Dendritic cell treated with granulocyte-macrophage colony-stimulating factor and Interleukin-4, amounts not matched to agents 40 ng/mL and 50 ng/mL, for 4 days (primary cell): ENCODE results near the gene EDIL3.

ENCODE experiments used
- H3K27ac Mint-ChIP-seq: one replicate; pipeline ENCODE4 v1.8.0; 2022; ENCODE audit warnings: mild to moderate bottlenecking, mixed read lengths
- H3K27me3 Mint-ChIP-seq: one replicate; pipeline ENCODE4 v1.8.0; 2022; ENCODE audit warnings: mild to moderate bottlenecking, mixed read lengths
- H3K36me3 Mint-ChIP-seq: one replicate; pipeline ENCODE4 v1.8.0; 2022; ENCODE audit warnings: low read depth, mixed read lengths
- H3K4me1 Mint-ChIP-seq: one replicate; pipeline ENCODE4 v1.8.0; 2022; ENCODE audit warnings: low read depth, mixed read lengths
- H3K4me3 Mint-ChIP-seq: one replicate; pipeline ENCODE4 v1.8.0; 2022; ENCODE audit warnings: mild to moderate bottlenecking, moderate library complexity, mixed read lengths
- H3K9me3 Mint-ChIP-seq: one replicate; pipeline ENCODE4 v1.8.0; 2022; ENCODE audit warnings: mixed read lengths
- intact Hi-C: fragments of 100-400 bp; cut with micrococcal nuclease; formaldehyde crosslinking; loops from one replicate; pipeline ENCODE4 v1.15.0; 2022

Gene EDIL3

GRCh38 chr5:84251503-84251902 lies 133.2 kb downstream of the EDIL3 start:
- intact Hi-C loops, result no loop called here
- no peak overlapping the region for H3K4me3 Mint-ChIP-seq
- H3K9me3 Mint-ChIP-seq, result no peaks in the 10 kb centered on the region
- peaks cover 5% of the 10 kb centered on the region for H3K4me1 Mint-ChIP-seq
- H3K27me3 Mint-ChIP-seq, result peaks cover 3% of the 10 kb centered on the region
- H3K36me3 Mint-ChIP-seq, result no peaks in the 10 kb centered on the region
- no peak overlapping the region for H3K27ac Mint-ChIP-seq

DNA sequence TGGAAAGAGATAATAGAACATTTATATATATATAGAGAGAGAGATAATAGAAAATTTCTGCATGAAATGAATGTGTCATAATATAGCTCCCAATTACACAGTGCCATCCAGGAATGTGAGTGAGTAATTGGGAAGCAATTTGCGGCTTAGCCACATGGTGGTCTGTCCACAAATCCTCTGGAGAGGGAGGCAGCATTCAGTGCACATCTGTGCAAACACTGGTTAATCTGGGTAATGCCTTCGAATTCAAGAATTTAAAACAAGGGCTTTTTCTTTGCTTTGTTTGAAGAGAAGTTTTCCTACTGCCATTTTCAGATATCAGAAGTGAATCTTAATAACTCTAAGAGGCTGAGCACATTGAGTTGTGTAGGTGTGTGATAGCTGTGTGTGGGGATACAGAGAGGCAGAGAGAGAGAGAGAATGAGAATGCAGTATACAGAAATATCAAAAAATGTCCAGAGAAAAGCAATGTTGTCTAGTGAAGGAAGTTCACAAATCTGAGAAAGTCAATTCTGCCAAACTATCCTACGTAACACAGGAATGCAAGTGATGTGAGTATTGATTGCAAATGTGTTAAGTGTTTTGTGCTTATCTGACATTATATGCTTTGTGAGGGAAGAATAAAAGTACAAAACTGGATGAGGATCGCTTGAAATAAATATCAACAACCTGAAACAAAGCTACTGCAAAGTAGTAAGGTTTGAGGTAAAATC lies 134.6 kb downstream of the EDIL3 start:
- H3K4me3 Mint-ChIP-seq, result no peak overlapping the region
- H3K27me3 Mint-ChIP-seq, result peaks cover 3% of the 10 kb centered on the region
- H3K4me1 Mint-ChIP-seq, result peaks cover 5% of the 10 kb centered on the region
- H3K36me3 Mint-ChIP-seq, result no peaks in the 10 kb centered on the region
- intact Hi-C loops, result no loop called here
- H3K9me3 Mint-ChIP-seq, result no peaks in the 10 kb centered on the region
- no peak overlapping the region for H3K27ac Mint-ChIP-seq

DNA sequence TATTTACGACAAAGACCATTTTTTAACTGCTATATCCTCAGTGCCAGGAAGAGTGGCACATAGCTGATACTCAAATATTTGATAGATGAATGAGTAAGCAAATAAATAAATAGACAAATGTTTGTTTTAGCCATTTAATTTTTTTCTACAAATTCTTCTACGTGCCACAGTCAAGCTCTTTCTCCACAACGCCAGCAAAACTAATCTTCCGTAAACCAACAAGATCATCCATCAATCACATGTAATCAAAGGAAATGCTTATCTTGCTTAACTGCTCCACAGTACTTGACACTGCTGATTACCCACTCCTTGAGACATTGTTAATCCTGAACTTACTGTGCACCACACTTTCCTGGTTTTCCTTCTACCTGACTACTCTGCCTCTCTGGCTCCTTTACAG lies 136.7 kb downstream of the EDIL3 start:
- no peak overlapping the region for H3K4me3 Mint-ChIP-seq
- H3K9me3 Mint-ChIP-seq, result no peaks in the 10 kb centered on the region
- peaks cover 3% of the 10 kb centered on the region for H3K27me3 Mint-ChIP-seq
- H3K36me3 Mint-ChIP-seq, result no peaks in the 10 kb centered on the region
- no peak overlapping the region for H3K27ac Mint-ChIP-seq
- no peaks in the 10 kb centered on the region for H3K4me1 Mint-ChIP-seq
- intact Hi-C loops, result no loop called here

GRCh38 chr5:84242286-84242685 lies 142.4 kb downstream of the EDIL3 start:
- intact Hi-C loops, result no loop called here
- H3K36me3 Mint-ChIP-seq, result no peaks in the 10 kb centered on the region
- no peaks in the 10 kb centered on the region for H3K4me1 Mint-ChIP-seq
- no peak overlapping the region for H3K4me3 Mint-ChIP-seq
- H3K27ac Mint-ChIP-seq, result no peak overlapping the region
- no peaks in the 10 kb centered on the region for H3K27me3 Mint-ChIP-seq
- H3K9me3 Mint-ChIP-seq, result no peaks in the 10 kb centered on the region

DNA sequence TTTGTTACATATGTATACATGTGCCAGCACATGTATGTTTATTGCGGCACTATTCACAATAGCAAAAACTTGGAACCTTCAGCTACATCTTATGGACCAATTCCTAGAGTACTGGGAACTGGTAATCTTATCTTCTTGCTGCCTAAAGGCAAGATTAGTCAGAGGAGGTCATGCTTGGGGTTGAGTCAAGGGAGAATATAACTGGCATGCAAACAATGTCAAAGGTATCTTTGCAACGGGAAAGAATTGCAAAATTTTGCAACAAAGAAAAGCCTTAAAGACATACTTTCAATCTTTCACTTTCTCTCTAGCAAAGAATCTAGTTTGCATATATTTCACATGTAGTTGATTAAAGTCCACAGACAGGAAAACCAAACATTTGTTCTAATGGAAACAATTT lies 145.2 kb downstream of the EDIL3 start:
- H3K36me3 Mint-ChIP-seq, result no peaks in the 10 kb centered on the region
- no peaks in the 10 kb centered on the region for H3K4me1 Mint-ChIP-seq
- no peaks in the 10 kb centered on the region for H3K27me3 Mint-ChIP-seq
- intact Hi-C loops, result no loop called here
- no peaks in the 10 kb centered on the region for H3K9me3 Mint-ChIP-seq
- H3K27ac Mint-ChIP-seq, result no peak overlapping the region
- H3K4me3 Mint-ChIP-seq, result no peak overlapping the region

- intact Hi-C loops, result no loop called here
- Mint-ChIP-seq H3K4me3 (no peak overlapping the region), H3K27me3 (no peaks in the 10 kb centered on the region), H3K4me1 (no peaks in the 10 kb centered on the region), H3K27ac (no peak overlapping the region), H3K9me3 (no peaks in the 10 kb centered on the region), H3K36me3 (no peaks in the 10 kb centered on the region)
Observed at GRCh38 chr5:84237126-84237525, 147.6 kb downstream of the EDIL3 start.

DNA sequence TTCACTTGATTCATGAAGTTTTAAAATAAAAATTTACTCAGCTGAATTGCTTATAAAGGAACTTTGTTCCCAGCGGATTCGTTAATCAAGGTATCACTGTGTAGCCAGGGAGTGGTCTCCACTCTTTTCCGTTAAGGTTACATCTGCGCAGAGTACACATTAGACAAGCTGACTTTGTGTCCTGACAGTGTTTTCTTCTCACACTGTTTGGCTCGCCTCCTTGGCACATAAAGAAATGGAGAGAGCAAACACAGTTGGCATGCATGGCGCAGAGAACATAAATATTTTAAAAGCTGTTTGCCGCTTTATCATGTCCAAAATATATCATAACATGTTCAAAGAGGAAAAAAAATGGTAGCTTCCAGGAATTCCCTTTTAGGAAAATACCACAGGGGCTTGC lies 153.2 kb downstream of the EDIL3 start:
- intact Hi-C loops, result no loop called here
- H3K36me3 Mint-ChIP-seq, result no peaks in the 10 kb centered on the region
- H3K4me3 Mint-ChIP-seq, result no peak overlapping the region
- H3K4me1 Mint-ChIP-seq, result no peaks in the 10 kb centered on the region
- no peak overlapping the region for H3K27ac Mint-ChIP-seq
- H3K9me3 Mint-ChIP-seq, result no peaks in the 10 kb centered on the region
- H3K27me3 Mint-ChIP-seq, result no peaks in the 10 kb centered on the region

DNA sequence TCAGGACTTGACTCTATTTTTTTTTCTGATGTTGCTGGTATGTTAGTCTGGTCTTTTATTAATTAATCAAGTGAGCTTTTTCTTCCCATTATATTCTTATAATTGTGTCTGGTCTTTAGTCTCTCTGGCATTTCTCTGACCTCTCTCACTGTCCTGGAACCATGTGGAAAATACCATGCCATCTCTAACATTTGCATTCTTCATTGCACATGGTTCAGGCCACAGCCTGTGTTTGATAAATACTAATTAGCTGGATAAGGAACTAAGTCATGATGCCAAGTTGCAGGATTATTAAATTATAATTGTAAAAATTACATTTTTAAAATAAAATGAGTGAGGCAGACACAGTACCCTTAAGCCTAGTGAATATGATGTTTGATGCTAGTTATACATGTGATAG lies 155.6 kb downstream of the EDIL3 start:
- no peak overlapping the region for H3K27ac Mint-ChIP-seq
- no peaks in the 10 kb centered on the region for H3K4me1 Mint-ChIP-seq
- no peaks in the 10 kb centered on the region for H3K9me3 Mint-ChIP-seq
- no peaks in the 10 kb centered on the region for H3K27me3 Mint-ChIP-seq
- H3K36me3 Mint-ChIP-seq, result no peaks in the 10 kb centered on the region
- intact Hi-C loops, result no loop called here
- no peak overlapping the region for H3K4me3 Mint-ChIP-seq

DNA sequence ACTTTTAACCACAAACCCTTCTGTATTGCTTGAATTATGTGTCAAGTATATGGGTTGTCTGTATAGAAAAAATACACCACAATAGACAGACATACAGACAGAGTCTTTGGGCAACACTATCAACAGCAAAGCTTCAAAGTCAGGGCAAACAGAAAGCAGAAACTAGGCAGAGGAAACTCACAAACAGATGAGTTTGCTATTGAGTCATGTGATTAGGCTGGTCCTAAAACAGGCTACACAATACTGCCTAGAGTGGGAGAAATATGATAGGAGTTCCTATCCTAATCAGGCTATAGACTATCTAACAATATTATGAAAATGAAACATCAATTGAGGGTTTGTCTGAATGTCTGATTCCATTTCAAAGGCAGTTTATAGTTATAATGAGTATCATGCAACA lies 156.4 kb downstream of the EDIL3 start:
- no peaks in the 10 kb centered on the region for H3K4me1 Mint-ChIP-seq
- intact Hi-C loops, result no loop called here
- no peaks in the 10 kb centered on the region for H3K36me3 Mint-ChIP-seq
- no peak overlapping the region for H3K4me3 Mint-ChIP-seq
- no peak overlapping the region for H3K27ac Mint-ChIP-seq
- no peaks in the 10 kb centered on the region for H3K27me3 Mint-ChIP-seq
- no peaks in the 10 kb centered on the region for H3K9me3 Mint-ChIP-seq

DNA sequence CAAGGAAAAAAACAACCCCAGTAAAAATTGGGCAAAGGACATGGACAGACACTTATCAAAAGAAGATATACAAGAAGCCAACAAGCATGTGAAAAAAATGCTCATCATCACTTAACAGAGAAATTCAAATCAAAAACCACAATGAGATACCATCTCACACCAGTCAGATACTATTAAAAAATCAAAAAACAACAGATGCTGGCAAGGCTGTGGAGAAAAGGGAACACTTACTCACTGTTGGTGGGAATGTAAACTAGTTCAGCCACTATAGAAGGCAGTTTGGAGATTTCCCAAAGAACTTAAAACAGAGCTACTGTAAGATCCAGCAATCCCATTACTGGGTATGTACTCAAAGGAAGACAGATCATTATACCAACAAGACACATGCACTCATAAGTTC lies 157.4 kb downstream of the EDIL3 start:
- intact Hi-C loops, result no loop called here
- Mint-ChIP-seq H3K27ac (no peak overlapping the region), H3K27me3 (no peaks in the 10 kb centered on the region), H3K4me1 (no peaks in the 10 kb centered on the region), H3K9me3 (no peaks in the 10 kb centered on the region), H3K4me3 (no peak overlapping the region), H3K36me3 (no peaks in the 10 kb centered on the region)

GRCh38 chr5:84218546-84218945 lies 166.1 kb downstream of the EDIL3 start:
- intact Hi-C loops, result no loop called here
- Mint-ChIP-seq H3K4me1 (no peaks in the 10 kb centered on the region), H3K27me3 (no peaks in the 10 kb centered on the region), H3K36me3 (no peaks in the 10 kb centered on the region), H3K9me3 (no peaks in the 10 kb centered on the region), H3K27ac (no peak overlapping the region), H3K4me3 (no peak overlapping the region)

- Mint-ChIP-seq H3K4me1 (no peaks in the 10 kb centered on the region), H3K27me3 (no peaks in the 10 kb centered on the region), H3K36me3 (no peaks in the 10 kb centered on the region), H3K4me3 (no peak overlapping the region), H3K9me3 (no peaks in the 10 kb centered on the region), H3K27ac (no peak overlapping the region)
- intact Hi-C loops, result no loop called here
Observed at GRCh38 chr5:84215521-84215920, 169.2 kb downstream of the EDIL3 start.

DNA sequence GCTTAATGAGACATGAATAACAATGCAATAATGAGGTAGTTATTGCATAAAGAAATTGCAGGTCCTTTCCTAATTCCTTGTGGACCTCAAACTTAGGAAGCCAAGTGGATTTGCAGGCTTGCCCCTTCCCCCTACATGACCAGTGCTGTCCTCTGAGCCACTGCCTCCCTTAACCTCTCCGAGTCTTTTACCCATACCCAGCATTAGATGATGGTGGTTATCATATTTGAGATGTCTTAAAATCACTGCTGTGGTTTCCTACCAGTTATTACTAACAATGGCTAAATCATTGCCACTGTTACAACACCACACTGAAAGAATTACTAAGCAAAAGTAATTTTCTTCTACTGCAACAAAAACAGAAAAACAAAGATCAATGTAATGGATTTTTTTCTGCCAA lies 170.8 kb downstream of the EDIL3 start:
- Mint-ChIP-seq H3K4me3 (no peak overlapping the region), H3K36me3 (no peaks in the 10 kb centered on the region), H3K9me3 (no peaks in the 10 kb centered on the region), H3K27me3 (no peaks in the 10 kb centered on the region), H3K4me1 (no peaks in the 10 kb centered on the region), H3K27ac (no peak overlapping the region)
- intact Hi-C loops, result no loop called here

- Mint-ChIP-seq H3K27me3 (no peaks in the 10 kb centered on the region), H3K9me3 (no peaks in the 10 kb centered on the region), H3K27ac (no peak overlapping the region), H3K4me1 (no peaks in the 10 kb centered on the region), H3K4me3 (no peak overlapping the region), H3K36me3 (no peaks in the 10 kb centered on the region)
- intact Hi-C loops, result no loop called here
Observed at GRCh38 chr5:84213212-84213611, 171.5 kb downstream of the EDIL3 start.

GRCh38 chr5:84204772-84205171 lies 179.9 kb downstream of the EDIL3 start:
- no peaks in the 10 kb centered on the region for H3K4me1 Mint-ChIP-seq
- H3K27ac Mint-ChIP-seq, result no peak overlapping the region
- no peaks in the 10 kb centered on the region for H3K27me3 Mint-ChIP-seq
- intact Hi-C loops, result no loop called here
- no peaks in the 10 kb centered on the region for H3K36me3 Mint-ChIP-seq
- H3K4me3 Mint-ChIP-seq, result no peak overlapping the region
- no peaks in the 10 kb centered on the region for H3K9me3 Mint-ChIP-seq
